ENCODE data around the gene NT5C1A.

The NT5C1A gene

GRCh38 chr1:39659110-39659509, 12.8 kb downstream of the NT5C1A start:
- peaks cover under 1% of the 10 kb centered on the region for H3K27me3 Mint-ChIP-seq
- no peak overlapping the region for H3K4me3 Mint-ChIP-seq
- H3K36me3 Mint-ChIP-seq (ENCODE audit: low read depth): no peaks in the 10 kb centered on the region
- H3K27ac Mint-ChIP-seq: no peak overlapping the region
- H3K9me3 Mint-ChIP-seq: no peaks in the 10 kb centered on the region
- peaks cover 5% of the 10 kb centered on the region for H3K4me1 Mint-ChIP-seq (ENCODE audit: low read depth)

GRCh38 chr1:39657923-39658485, 13.9 kb downstream of the NT5C1A start:
- peak overlapping the region; percentile 9 for H3K27ac Mint-ChIP-seq

GRCh38 chr1:39657402-39657801, 14.5 kb downstream of the NT5C1A start:
- H3K27me3 Mint-ChIP-seq: peaks cover 5% of the 10 kb centered on the region
- H3K4me3 Mint-ChIP-seq: no peak overlapping the region
- H3K9me3 Mint-ChIP-seq: no peaks in the 10 kb centered on the region
- H3K36me3 Mint-ChIP-seq (ENCODE audit: low read depth): no peaks in the 10 kb centered on the region
- H3K27ac Mint-ChIP-seq: no peak overlapping the region
- peaks cover 5% of the 10 kb centered on the region for H3K4me1 Mint-ChIP-seq (ENCODE audit: low read depth)

More at GRCh38 chr1:39657923-39658485, 13.9 kb downstream of the NT5C1A start:
- Mint-ChIP-seq H3K4me3 (no peak overlapping the region), H3K27me3 (peaks cover 5% of the 10 kb centered on the region), H3K36me3 (ENCODE audit: low read depth) (no peaks in the 10 kb centered on the region), H3K9me3 (no peaks in the 10 kb centered on the region), H3K4me1 (ENCODE audit: low read depth) (peaks cover 5% of the 10 kb centered on the region)

GRCh38 chr1:39656391-39656790, 15.5 kb downstream of the NT5C1A start:
- Mint-ChIP-seq H3K4me3 (no peak overlapping the region), H3K27ac (no peak overlapping the region), H3K9me3 (no peaks in the 10 kb centered on the region), H3K36me3 (ENCODE audit: low read depth) (no peaks in the 10 kb centered on the region), H3K27me3 (peaks cover 5% of the 10 kb centered on the region), H3K4me1 (ENCODE audit: low read depth) (peaks cover 5% of the 10 kb centered on the region)

DNA sequence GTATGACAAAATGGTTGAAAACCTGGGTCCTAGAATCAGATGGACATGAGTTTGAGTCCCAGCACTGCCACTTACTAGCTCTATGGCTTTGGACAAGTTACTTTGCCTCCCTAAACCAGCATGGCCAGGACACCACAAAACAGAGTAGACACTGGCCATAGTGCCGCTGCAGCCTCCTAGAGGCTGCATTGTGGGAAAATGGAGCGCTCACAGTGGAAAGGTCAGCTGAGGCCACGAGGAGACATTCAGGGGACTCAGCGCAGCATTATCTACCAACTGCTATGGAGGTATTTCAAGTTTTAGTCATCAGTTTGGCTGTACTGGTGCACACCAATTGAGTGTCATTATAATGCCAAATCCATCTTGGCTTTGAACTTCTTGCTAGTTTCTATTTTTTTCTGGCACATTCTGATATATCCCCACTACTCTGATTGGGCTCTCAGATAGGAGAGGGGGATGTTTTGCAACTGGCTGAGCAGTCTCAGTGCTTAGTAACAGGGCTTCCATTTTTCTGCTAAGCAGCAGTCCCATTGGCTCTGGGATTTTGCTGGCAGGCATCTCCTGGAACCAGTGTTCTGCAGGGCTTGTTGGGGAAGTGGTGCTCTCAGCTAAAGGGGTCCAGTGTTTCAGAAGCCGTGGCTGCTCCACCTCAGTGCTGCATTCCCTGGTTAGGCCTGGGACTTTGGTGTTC, 16.2 kb downstream of the NT5C1A start:
- Mint-ChIP-seq H3K36me3 (ENCODE audit: low read depth) (no peaks in the 10 kb centered on the region), H3K27me3 (peaks cover 5% of the 10 kb centered on the region), H3K4me3 (no peak overlapping the region), H3K27ac (no peak overlapping the region), H3K9me3 (no peaks in the 10 kb centered on the region), H3K4me1 (ENCODE audit: low read depth) (peaks cover 5% of the 10 kb centered on the region)

- Mint-ChIP-seq H3K4me1 (ENCODE audit: low read depth) (peaks cover 5% of the 10 kb centered on the region), H3K9me3 (no peaks in the 10 kb centered on the region), H3K27me3 (peaks cover 5% of the 10 kb centered on the region), H3K27ac (no peak overlapping the region), H3K4me3 (no peak overlapping the region), H3K36me3 (ENCODE audit: low read depth) (no peaks in the 10 kb centered on the region)
Observed at GRCh38 chr1:39654291-39654690, 17.6 kb downstream of the NT5C1A start.

GRCh38 chr1:39653546-39654031, 18.3 kb downstream of the NT5C1A start:
- H3K4me3 Mint-ChIP-seq: no peak overlapping the region
- peaks cover 5% of the 10 kb centered on the region for H3K4me1 Mint-ChIP-seq (ENCODE audit: low read depth)

DNA sequence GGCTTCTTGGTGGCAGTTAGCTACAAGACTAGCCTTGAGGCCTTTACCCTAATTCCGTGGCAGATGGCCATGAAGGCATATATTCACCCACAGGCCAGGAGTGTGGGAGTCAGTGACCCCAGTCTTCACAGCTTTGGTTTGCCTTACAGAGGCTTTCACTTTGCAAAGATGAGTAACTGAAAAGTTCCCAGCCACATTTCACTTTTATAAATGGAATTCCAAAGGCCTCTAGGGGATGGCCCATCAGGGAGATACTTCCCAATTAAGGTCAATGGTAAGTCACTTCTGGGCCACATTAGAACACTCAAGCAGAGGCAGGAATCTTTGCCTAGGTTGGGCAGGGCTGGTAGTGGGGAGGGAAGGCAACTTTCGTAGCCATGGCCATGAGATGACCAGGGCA, 19.4 kb downstream of the NT5C1A start:
- no peaks in the 10 kb centered on the region for H3K36me3 Mint-ChIP-seq (ENCODE audit: low read depth)
- H3K27ac Mint-ChIP-seq: no peak overlapping the region
- H3K4me1 Mint-ChIP-seq (ENCODE audit: low read depth): no peaks in the 10 kb centered on the region
- no peaks in the 10 kb centered on the region for H3K9me3 Mint-ChIP-seq
- no peak overlapping the region for H3K4me3 Mint-ChIP-seq
- peaks cover 5% of the 10 kb centered on the region for H3K27me3 Mint-ChIP-seq

More at GRCh38 chr1:39653546-39654031, 18.3 kb downstream of the NT5C1A start:
- Mint-ChIP-seq H3K9me3 (no peaks in the 10 kb centered on the region), H3K27ac (no peak overlapping the region), H3K36me3 (ENCODE audit: low read depth) (no peaks in the 10 kb centered on the region), H3K27me3 (peaks cover 5% of the 10 kb centered on the region)

- H3K36me3 Mint-ChIP-seq (ENCODE audit: low read depth): no peaks in the 10 kb centered on the region
- no peaks in the 10 kb centered on the region for H3K9me3 Mint-ChIP-seq
- H3K4me3 Mint-ChIP-seq: no peak overlapping the region
- no peak overlapping the region for H3K27ac Mint-ChIP-seq
- no peaks in the 10 kb centered on the region for H3K4me1 Mint-ChIP-seq (ENCODE audit: low read depth)
- H3K27me3 Mint-ChIP-seq: peaks cover 5% of the 10 kb centered on the region
Observed at GRCh38 chr1:39652105-39652504, 19.8 kb downstream of the NT5C1A start.

DNA sequence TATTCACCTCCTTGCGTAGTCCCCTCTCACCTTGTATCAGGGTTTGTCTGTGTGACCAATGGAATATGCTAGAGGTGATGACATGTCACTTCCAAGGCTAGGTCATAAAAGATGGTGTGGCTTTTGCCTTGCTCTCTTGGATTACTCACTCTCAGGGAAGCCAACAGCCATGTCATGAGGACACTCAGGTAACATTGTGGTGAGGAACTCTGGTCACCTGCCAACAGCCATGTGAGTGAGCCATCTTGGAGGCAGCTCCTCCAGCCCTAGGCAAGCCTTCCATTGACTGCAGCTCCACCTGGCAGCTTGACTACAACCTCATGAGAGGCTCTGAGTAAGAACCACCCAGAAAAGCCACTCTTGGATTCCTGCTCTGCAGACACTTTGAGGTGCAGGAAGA, 21.5 kb downstream of the NT5C1A start:
- no peaks in the 10 kb centered on the region for H3K9me3 Mint-ChIP-seq
- no peaks in the 10 kb centered on the region for H3K36me3 Mint-ChIP-seq (ENCODE audit: low read depth)
- H3K27me3 Mint-ChIP-seq: peaks cover 5% of the 10 kb centered on the region
- H3K4me3 Mint-ChIP-seq: no peak overlapping the region
- no peak overlapping the region for H3K27ac Mint-ChIP-seq
- no peaks in the 10 kb centered on the region for H3K4me1 Mint-ChIP-seq (ENCODE audit: low read depth)

GRCh38 chr1:39649636-39650185, 22.2 kb downstream of the NT5C1A start:
- no peak overlapping the region for H3K4me3 Mint-ChIP-seq
- peaks cover 5% of the 10 kb centered on the region for H3K27me3 Mint-ChIP-seq
- no peak overlapping the region for H3K27ac Mint-ChIP-seq
- no peaks in the 10 kb centered on the region for H3K4me1 Mint-ChIP-seq (ENCODE audit: low read depth)
- H3K9me3 Mint-ChIP-seq: no peaks in the 10 kb centered on the region
- H3K36me3 Mint-ChIP-seq (ENCODE audit: low read depth): no peaks in the 10 kb centered on the region

- H3K36me3 Mint-ChIP-seq (ENCODE audit: low read depth): no peaks in the 10 kb centered on the region
- no peaks in the 10 kb centered on the region for H3K27me3 Mint-ChIP-seq
- no peak overlapping the region for H3K27ac Mint-ChIP-seq
- no peak overlapping the region for H3K4me3 Mint-ChIP-seq
- no peaks in the 10 kb centered on the region for H3K9me3 Mint-ChIP-seq
- H3K4me1 Mint-ChIP-seq (ENCODE audit: low read depth): no peaks in the 10 kb centered on the region
Observed at GRCh38 chr1:39648496-39648895, 23.4 kb downstream of the NT5C1A start.

GRCh38 chr1:39647247-39647646, 24.7 kb downstream of the NT5C1A start:
- Mint-ChIP-seq H3K4me3 (no peak overlapping the region), H3K36me3 (ENCODE audit: low read depth) (no peaks in the 10 kb centered on the region), H3K9me3 (no peaks in the 10 kb centered on the region), H3K27me3 (no peaks in the 10 kb centered on the region), H3K27ac (no peak overlapping the region), H3K4me1 (ENCODE audit: low read depth) (no peaks in the 10 kb centered on the region)

DNA sequence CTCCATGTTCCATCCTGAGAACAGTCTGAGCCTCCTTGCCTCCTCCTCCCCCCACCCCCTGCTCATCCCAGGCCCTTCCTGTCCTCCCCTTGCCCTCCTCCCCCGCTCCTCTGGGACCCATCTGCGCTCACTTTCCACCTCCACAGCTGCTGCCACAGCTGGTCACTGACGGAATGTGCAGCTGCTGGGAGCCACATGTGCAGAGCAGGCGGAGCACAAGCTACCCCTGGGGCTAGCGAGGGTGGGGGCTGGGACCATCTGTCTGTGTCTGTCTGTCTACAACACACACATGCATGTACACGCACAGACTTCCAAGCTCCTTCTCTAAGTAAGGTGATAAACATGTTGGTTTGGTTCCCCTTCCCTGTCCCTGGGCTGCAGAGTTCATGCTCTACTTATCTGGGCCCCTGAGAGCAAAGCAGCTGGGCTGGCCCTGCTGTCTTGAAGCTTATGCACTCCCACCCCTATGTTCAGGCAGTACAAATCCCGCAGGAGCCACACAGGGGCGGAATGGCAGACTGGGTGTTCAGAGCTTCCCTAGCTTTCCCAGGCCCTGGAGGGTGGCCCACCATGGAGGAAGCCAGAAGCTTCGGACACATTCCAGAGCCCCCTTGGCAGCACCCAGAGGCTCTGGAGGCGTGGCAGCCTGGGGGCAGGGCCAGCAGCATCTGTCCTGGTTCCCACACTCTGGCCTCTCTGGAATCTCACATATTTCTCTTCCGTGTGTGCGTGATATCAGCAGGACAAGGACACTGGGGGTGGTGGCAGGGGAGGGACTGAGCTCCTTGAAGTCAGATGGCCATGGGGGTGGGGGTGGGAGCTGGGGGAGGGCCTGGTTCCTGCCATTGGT, 25.4 kb downstream of the NT5C1A start:
- Mint-ChIP-seq H3K4me3 (no peak overlapping the region), H3K27ac (peak overlapping the region; percentile 53), H3K9me3 (no peaks in the 10 kb centered on the region), H3K36me3 (ENCODE audit: low read depth) (no peaks in the 10 kb centered on the region), H3K27me3 (no peaks in the 10 kb centered on the region), H3K4me1 (ENCODE audit: low read depth) (no peaks in the 10 kb centered on the region)

All from stimulated activated naive CD8-positive, alpha-beta T cell treated with anti-CD3 and anti-CD28 coated beads, Interleukin-15, Interleukin-2, amounts not matched to agents 100 ng/mL and 50 ng/mL, for 24 hours (primary cell).